GM12878 (cell line): ENCODE results near the gene STK32B. TPM values are rescaled to one million over a fixed set of nuclear protein-coding genes. Genes with fewer than 3 reads are reported as not detected.

Source experiments
- ATAC-seq: fragments of 200-7000 bp; cut with Tn5 transposase; 3 replicates; pipeline ENCODE4 v1.9.1; 2020; ENCODE audit warnings: mild to moderate bottlenecking, moderate library complexity
- BruUV-seq: library from RNA; stranded (reverse); fragments of 400-500 nt; replicated peaks from 2 replicates; lab custom pipeline; 2021; lab: Mats Ljungman, UMichigan
- CTCF ChIA-PET: fragments of 300-600 bp; sonication (Branson Sonifier 250); formaldehyde crosslinking; extraction: SDS; loops from one replicate; lab custom pipeline; 2021; ENCODE audit warnings: inconsistent platforms; lab: Yijun Ruan, JAX
- POLR2A ChIA-PET: fragments of 350-600 bp; formaldehyde crosslinking; extraction: SDS; loops from one replicate; lab custom pipeline; 2021; ENCODE audit warnings: inconsistent platforms; lab: Charles Lee
- RAD21 ChIA-PET: fragments of 300-600 bp; sonication (Branson Sonifier 250); formaldehyde crosslinking; loops from one replicate; lab custom pipeline; 2023; ENCODE audit warnings: antibody characterized with exemption; ENCODE audit not compliant: unreplicated experiment; lab: Charles Lee
- SMC1A ChIA-PET: fragments of 300-600 bp; sonication (Branson Sonifier 250); formaldehyde crosslinking; loops from one replicate; lab custom pipeline; 2023; ENCODE audit not compliant: unreplicated experiment, uncharacterized antibody; lab: Charles Lee
- DNase-seq: peaks from one replicate; pipeline ENCODE4 v3.0.0-alpha.2; 2011; ENCODE audit warnings: low read depth, low spot score
- FAIRE-seq: peaks from 3 replicates; lab custom pipeline; 2011; peaks lifted over from hg19 to GRCh38; lab: Jason Lieb, UNC
- H2AFZ ChIP-seq: 2 replicates; pipeline ENCODE4 v1.6.0; 2011; ENCODE audit warnings: low read depth, low read length, control low read depth; ENCODE audit not compliant: control insufficient read depth
- H3K27ac ChIP-seq: 2 replicates; pipeline ENCODE4 v1.5.1; 2011; ENCODE audit warnings: control low read depth; ENCODE audit not compliant: control insufficient read depth, insufficient read depth
- H3K27me3 ChIP-seq, 2 experiments: replicated peaks in 1 of 2; 2 replicates each; pipeline versions ENCODE4 v1.6.0 to v1.6.1; 2011; ENCODE audit warnings: low read length in 1 of 2; ENCODE audit not compliant: control insufficient read depth in 2 of 2, insufficient read depth in 2 of 2
- H3K36me3 ChIP-seq, 2 experiments: 2 replicates each; pipeline ENCODE4 v1.5.1; 2011; ENCODE audit warnings: low read length in 1 of 2; ENCODE audit not compliant: control insufficient read depth in 2 of 2, insufficient read depth in 2 of 2
- H3K4me1 ChIP-seq: 2 replicates; pipeline ENCODE4 v1.6.1; 2011; ENCODE audit warnings: mild to moderate bottlenecking, low read length, moderate library complexity, mixed read lengths; ENCODE audit not compliant: control insufficient read depth, insufficient read depth
- H3K4me2 ChIP-seq: 2 replicates; pipeline ENCODE4 v1.6.0; 2011; ENCODE audit warnings: control low read depth; ENCODE audit not compliant: control insufficient read depth, insufficient read depth
- H3K4me3 ChIP-seq: fragments of 200-600 bp; sonication (generic); 2 replicates; pipeline ENCODE4 v1.5.1; 2016
- H3K79me2 ChIP-seq: 2 replicates; pipeline ENCODE4 v1.6.0; 2011; ENCODE audit warnings: low read length; ENCODE audit not compliant: control insufficient read depth, insufficient read depth
- H3K9ac ChIP-seq: 2 replicates; pipeline ENCODE4 v1.8.0; 2011; ENCODE audit warnings: low read length, control low read depth, mixed read lengths; ENCODE audit not compliant: control insufficient read depth, insufficient read depth
- H3K9me3 ChIP-seq: replicated peaks from 3 replicates; pipeline ENCODE4 v1.5.1; 2011; ENCODE audit warnings: mild to moderate bottlenecking, low read length; ENCODE audit not compliant: control insufficient read depth, insufficient read depth
- H4K20me1 ChIP-seq: 2 replicates; pipeline ENCODE4 v1.6.0; 2011; ENCODE audit not compliant: control insufficient read depth, insufficient read depth
- BACH1 ChIP-seq: fragments of 450-650 bp; IDR thresholded peaks from 2 replicates; pipeline ENCODE4 v1.6.1; 2017; ENCODE audit warnings: mild to moderate bottlenecking, borderline replicate concordance
- CHD1 ChIP-seq: IDR thresholded peaks from 2 replicates; pipeline ENCODE4 v1.6.1; 2012; ENCODE audit warnings: low read depth, low read length, improper control_type of control experiment
- EZH2 ChIP-seq: IDR thresholded peaks from 2 replicates; pipeline ENCODE4 v1.6.1; 2012; ENCODE audit warnings: low read depth, mild to moderate bottlenecking, control low read depth, inconsistent platforms, low read length, borderline replicate concordance; ENCODE audit not compliant: control insufficient read depth
- JUNB ChIP-seq: IDR thresholded peaks from 2 replicates; pipeline ENCODE4 v1.6.1; 2016; ENCODE audit warnings: antibody characterized with exemption, mild to moderate bottlenecking
- JUND ChIP-seq: IDR thresholded peaks from 2 replicates; pipeline ENCODE4 v1.6.1; 2012; ENCODE audit warnings: low read depth, mild to moderate bottlenecking, low read length, improper control_type of control experiment, moderate library complexity
- KAT2A ChIP-seq: conservative IDR thresholded peaks from 2 replicates; pipeline ENCODE4 v1.6.1; 2011; ENCODE audit warnings: low read depth, low read length; ENCODE audit not compliant: control insufficient read depth
- MEF2B ChIP-seq: fragments of 450-650 bp; IDR thresholded peaks from 2 replicates; pipeline ENCODE4 v1.6.1; 2018; ENCODE audit warnings: mild to moderate bottlenecking, moderate library complexity; ENCODE audit not compliant: partially characterized antibody, poor library complexity, severe bottlenecking
- NR2C1 ChIP-seq: fragments of 450-650 bp; IDR thresholded peaks from 2 replicates; pipeline ENCODE4 v1.6.1; 2017; ENCODE audit warnings: antibody characterized with exemption, mild to moderate bottlenecking, moderate library complexity
- NR2C2 ChIP-seq: IDR thresholded peaks from 2 replicates; pipeline ENCODE4 v1.6.1; 2011; ENCODE audit warnings: borderline replicate concordance, low read depth; ENCODE audit not compliant: control insufficient read depth, insufficient read length
- SMAD5 ChIP-seq: IDR thresholded peaks from 2 replicates; pipeline ENCODE4 v1.6.1; 2016; ENCODE audit warnings: antibody characterized with exemption, low read depth
- SRF ChIP-seq, 2 experiments: IDR thresholded peaks; 2 replicates each; pipeline ENCODE4 v1.6.1; 2011; ENCODE audit warnings: low read depth in 2 of 2, low read length in 2 of 2, mild to moderate bottlenecking in 1 of 2, moderate library complexity in 1 of 2
- TBL1XR1 ChIP-seq: IDR thresholded peaks from 2 replicates; pipeline ENCODE4 v1.6.1; 2012; ENCODE audit warnings: low read depth, low read length, improper control_type of control experiment
- YBX1 ChIP-seq: fragments of 450-650 bp; IDR thresholded peaks from 2 replicates; pipeline ENCODE4 v1.6.1; 2016; ENCODE audit warnings: antibody characterized with exemption
- WGBS: methylation state at CpG from one replicate; pipeline ENCODE4 v1.1.6; 2016; ENCODE audit warnings: low lambda C conversion rate; ENCODE audit not compliant: insufficient replicate concordance, insufficient coverage; ENCODE audit errors: missing lambda C conversion rate; 5-methylcytosine and 5-hydroxymethylcytosine counted together
- in situ Hi-C: fragments of 300-500 bp; cut with MboI; formaldehyde crosslinking; loops from 9 replicates; pipeline ENCODE4 v1.14.3; 2018; ENCODE audit warnings: mixed read lengths
- intact Hi-C: fragments of 100-400 bp; cut with micrococcal nuclease; formaldehyde crosslinking; loops from one replicate; pipeline ENCODE4 v1.14.2; 2022; ENCODE audit not compliant: unreplicated experiment
- polyA plus RNA-seq, 11 experiments: library from polyadenylated mRNA; depleted of rRNA in 4 of 11; unstranded in 6 of 11; stranded (reverse) in 5 of 11; fragments of >200 nt; fragmentation: Nextera tagmentation in 4 of 11; fragmentation: Illumina TruSeq in 1 of 11; extraction: Ambion mirVana in 4 of 11; extraction: Trizol in 1 of 11; gene quantifications; 1 replicate in 1 of 11; 2 replicates in 10 of 11; pipeline versions ENCODE4 v1.2.1 to v1.2.3, GENCODE V29; 2011 to 2016; ENCODE audit warnings: inconsistent platforms in 2 of 11, missing spikeins in 2 of 11, low read depth in 1 of 11
- total RNA-seq, 4 experiments: library from RNA; depleted of rRNA in 3 of 4; stranded (reverse); fragments of >200 nt in 3 of 4; fragmentation: Illumina TruSeq in 1 of 4; extraction: Trizol in 1 of 4; gene quantifications; 2 replicates each; pipeline versions ENCODE4 v1.2.1 to v1.2.3, GENCODE V29; 2013 to 2021
- TF ChIP-seq, protein P1 (sequence below): IDR thresholded peaks from 2 replicates; pipeline ENCODE4 v1.6.1; 2012; ENCODE audit warnings: low read depth, low read length, improper control_type of control experiment
- TF ChIP-seq, protein P2 (sequence below), 3 experiments: IDR thresholded peaks in 2 of 3; conservative IDR thresholded peaks in 1 of 3; 2 replicates each; pipeline ENCODE4 v1.5.1; 2011; ENCODE audit warnings: low read depth in 3 of 3, low read length in 3 of 3, mild to moderate bottlenecking in 3 of 3, control low read depth in 2 of 3, moderate library complexity in 2 of 3, inconsistent platforms in 1 of 3, mixed read lengths in 1 of 3; ENCODE audit not compliant: control insufficient read depth in 2 of 3, insufficient read depth in 1 of 3; ENCODE audit errors: extremely low read depth in 1 of 3

Gene STK32B
- total and polyA plus RNA-seq, 10 of the 15 experiments (the other 5 are each of a cell fraction or from before 2014, with no cell fraction given): 0.04 to 0.12 (median 0.08) TPM; not detected in 7

DNA sequence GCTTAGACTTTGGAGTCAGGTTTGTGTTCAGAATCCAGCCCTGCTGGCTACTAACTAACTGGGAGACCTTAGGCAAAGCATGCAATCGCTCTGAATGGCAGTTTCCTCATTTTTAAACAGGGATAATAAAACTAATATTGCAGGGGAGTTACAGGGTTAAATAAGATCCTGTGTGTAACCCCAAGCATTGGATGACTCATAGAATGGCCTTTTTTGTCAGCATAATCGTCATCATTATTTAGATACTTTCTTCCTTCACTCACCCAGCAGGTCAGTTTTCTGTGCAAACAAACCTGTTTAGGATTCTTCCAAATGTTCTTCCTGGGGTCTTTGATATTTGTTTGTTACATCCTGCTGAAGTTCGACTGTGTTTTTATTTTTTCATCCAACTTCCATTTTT is 448.9 kb downstream of the STK32B start (continued):
- TF ChIP-seq YBX1: no peak
- no peak for TF ChIP-seq EZH2
- no peak for TF ChIP-seq SMAD5
- no peak for TF ChIP-seq SRF (IDR thresholded peaks at IDR 0.05; ENCODE audit: low read depth in 2 of 2, low read length in 2 of 2)
- no peak for TF ChIP-seq BACH1
- TF ChIP-seq CHD1: no peak

DNA sequence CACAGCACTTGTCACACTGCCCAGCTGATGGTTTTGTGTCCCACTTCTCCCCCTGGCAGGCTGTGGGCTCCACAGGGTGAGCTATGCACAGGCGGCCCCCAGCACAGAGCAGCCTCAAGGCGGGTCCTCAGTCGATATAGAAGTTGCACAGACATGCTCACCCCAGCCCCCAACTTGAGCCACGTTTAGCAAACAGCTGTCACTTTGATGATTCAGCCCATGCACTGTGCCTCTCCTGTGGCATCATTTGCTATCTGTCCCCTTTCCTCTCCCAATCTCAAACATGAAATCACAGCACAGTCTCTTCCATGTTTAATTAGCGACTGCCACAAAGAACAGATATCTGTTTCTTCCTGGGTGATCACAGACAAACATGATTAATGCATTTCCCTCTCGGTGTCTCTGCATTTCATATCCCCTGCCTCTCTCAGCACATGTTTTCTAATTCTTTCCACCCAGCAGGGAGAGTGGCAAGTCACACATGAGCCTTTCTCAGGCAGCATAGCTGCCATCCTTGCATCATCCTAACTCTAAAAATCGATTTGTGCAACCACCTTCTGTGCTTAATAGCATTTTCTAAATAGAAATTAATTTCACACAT is 452.2 kb downstream of the STK32B start:
- H3K27ac ChIP-seq: no peak overlapping the region
- H3K4me3 ChIP-seq: no peak overlapping the region
- FAIRE-seq (no peak), ATAC-seq (no peak), DNase-seq (no peak)
- H3K9ac ChIP-seq: no peak overlapping the region
- RAD21 ChIA-PET: no interaction called here
- intact Hi-C loops: no loop called here
- WGBS: 29% methylated on average over 7 of the region's 7 CpGs
- no peaks in the 10 kb centered on the region for H3K9me3 ChIP-seq
- CTCF ChIA-PET: no interaction called here
- no peaks in the 10 kb centered on the region for H3K4me1 ChIP-seq
- SMC1A ChIA-PET: no interaction called here
- no peak overlapping the region for H2AFZ ChIP-seq
- no peaks in the 10 kb centered on the region for H4K20me1 ChIP-seq
- no peak overlapping the region for H3K4me2 ChIP-seq
- no TSS peak for BruUV-seq
- POLR2A ChIA-PET: no interaction called here
- TF ChIP-seq JUNB: no peak
- H3K27me3 ChIP-seq: no peaks in the 10 kb centered on the region
- H3K36me3 ChIP-seq: no peaks in the 10 kb centered on the region
- H3K79me2 ChIP-seq: no peaks in the 10 kb centered on the region
- in situ Hi-C loops: no loop called here

DNA sequence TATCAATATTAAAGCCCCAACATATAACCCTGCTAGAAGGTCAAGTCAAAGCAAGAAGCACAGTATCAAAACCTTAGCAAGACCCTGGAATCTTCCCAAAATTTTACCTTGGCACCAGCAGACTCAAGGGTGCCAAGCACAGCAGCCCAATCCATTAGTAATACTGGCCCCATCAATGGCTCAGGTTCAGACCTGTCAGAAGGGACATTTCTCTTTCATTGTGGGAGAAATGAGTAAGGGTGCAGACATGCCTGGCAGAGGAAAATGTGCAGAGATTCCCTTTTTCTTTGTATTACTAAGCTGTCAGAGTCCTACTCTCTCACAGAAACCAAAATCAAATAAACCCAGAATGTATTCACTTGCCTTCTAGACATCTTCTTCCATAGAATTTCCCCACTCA is 453.2 kb downstream of the STK32B start:
- H3K4me1 ChIP-seq: no peaks in the 10 kb centered on the region
- H3K9me3 ChIP-seq: no peaks in the 10 kb centered on the region
- H4K20me1 ChIP-seq: no peaks in the 10 kb centered on the region
- ChIA-PET SMC1A (no interaction called here), RAD21 (no interaction called here), POLR2A (no interaction called here), CTCF (no interaction called here)
- no peak overlapping the region for H3K4me2 ChIP-seq
- intact Hi-C loops: no loop called here
- no peak for ATAC-seq
- H2AFZ ChIP-seq: no peak overlapping the region
- H3K36me3 ChIP-seq: no peaks in the 10 kb centered on the region
- DNase-seq: no peak
- FAIRE-seq: no peak
- no peak overlapping the region for H3K27ac ChIP-seq
- no peak overlapping the region for H3K4me3 ChIP-seq
- no TSS peak for BruUV-seq
- in situ Hi-C loops: no loop called here
- H3K9ac ChIP-seq: no peak overlapping the region
- H3K27me3 ChIP-seq: no peaks in the 10 kb centered on the region
- no peaks in the 10 kb centered on the region for H3K79me2 ChIP-seq
- no peak for TF ChIP-seq KAT2A
- TF ChIP-seq TBL1XR1: no peak
- TF ChIP-seq, protein P1, sequence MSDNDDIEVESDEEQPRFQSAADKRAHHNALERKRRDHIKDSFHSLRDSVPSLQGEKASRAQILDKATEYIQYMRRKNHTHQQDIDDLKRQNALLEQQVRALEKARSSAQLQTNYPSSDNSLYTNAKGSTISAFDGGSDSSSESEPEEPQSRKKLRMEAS: no peak
- TF ChIP-seq NR2C1: no peak
- TF ChIP-seq MEF2B: no peak
- TF ChIP-seq NR2C2: no peak
- no peak for TF ChIP-seq JUND
- TF ChIP-seq, protein P2, sequence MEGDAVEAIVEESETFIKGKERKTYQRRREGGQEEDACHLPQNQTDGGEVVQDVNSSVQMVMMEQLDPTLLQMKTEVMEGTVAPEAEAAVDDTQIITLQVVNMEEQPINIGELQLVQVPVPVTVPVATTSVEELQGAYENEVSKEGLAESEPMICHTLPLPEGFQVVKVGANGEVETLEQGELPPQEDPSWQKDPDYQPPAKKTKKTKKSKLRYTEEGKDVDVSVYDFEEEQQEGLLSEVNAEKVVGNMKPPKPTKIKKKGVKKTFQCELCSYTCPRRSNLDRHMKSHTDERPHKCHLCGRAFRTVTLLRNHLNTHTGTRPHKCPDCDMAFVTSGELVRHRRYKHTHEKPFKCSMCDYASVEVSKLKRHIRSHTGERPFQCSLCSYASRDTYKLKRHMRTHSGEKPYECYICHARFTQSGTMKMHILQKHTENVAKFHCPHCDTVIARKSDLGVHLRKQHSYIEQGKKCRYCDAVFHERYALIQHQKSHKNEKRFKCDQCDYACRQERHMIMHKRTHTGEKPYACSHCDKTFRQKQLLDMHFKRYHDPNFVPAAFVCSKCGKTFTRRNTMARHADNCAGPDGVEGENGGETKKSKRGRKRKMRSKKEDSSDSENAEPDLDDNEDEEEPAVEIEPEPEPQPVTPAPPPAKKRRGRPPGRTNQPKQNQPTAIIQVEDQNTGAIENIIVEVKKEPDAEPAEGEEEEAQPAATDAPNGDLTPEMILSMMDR (IDR thresholded peaks at IDR 0.05 in 2 of 3, conservative IDR thresholded peaks at IDR 0.05 in 1 of 3; ENCODE audit: control insufficient read depth in 2 of 3, extremely low read depth in 1 of 3, insufficient read depth in 1 of 3, low read depth in 3 of 3, low read length in 3 of 3): no peak
